ENCODE data around the gene OR7G2.

OR7G2 gene

GRCh38 chr19:9130965-9131364 lies 23.7 kb upstream of the OR7G2 start:
- no peaks in the 10 kb centered on the region for H3K79me1 ChIP-seq (ENCODE audit: low read depth, low read length)
- peaks cover 0 to 8% of the 10 kb centered on the region in 2 donors for H3K9me3 ChIP-seq (replicated peaks in 1 of 2; ENCODE audit: control insufficient read depth in 2 of 2, insufficient read depth in 1 of 2, low read depth in 1 of 2, low read length in 2 of 2)

GRCh38 chr19:9128171-9128570 lies 20.9 kb upstream of the OR7G2 start:
- no CpG with 5 or more reads among the region's 3 CpGs for WGBS, 2 donors (ENCODE audit: extremely low coverage in 2 of 2, insufficient read length in 2 of 2, insufficient replicate concordance in 1 of 2)
- H3K27me3 ChIP-seq (ENCODE audit: control insufficient read depth in 3 of 3, insufficient read depth in 3 of 3, low read depth in 1 of 3, low read length in 3 of 3): no peaks in the 10 kb centered on the region
- H3K14ac ChIP-seq (ENCODE audit: low read length): no peak overlapping the region
- no peaks in the 10 kb centered on the region for H3K36me3 ChIP-seq (replicated peaks in 1 of 2; ENCODE audit: control insufficient read depth in 2 of 2, insufficient read depth in 2 of 2, low read length in 2 of 2)
- no peak overlapping the region for H4K91ac ChIP-seq (ENCODE audit: low read depth, low read length, poor library complexity)
- H3K4ac ChIP-seq (ENCODE audit: low read length): no peak overlapping the region
- no peak for DNase-seq (ENCODE audit: low spot score)
- H3K9me3 ChIP-seq (replicated peaks in 1 of 2; ENCODE audit: control insufficient read depth in 2 of 2, insufficient read depth in 1 of 2, low read depth in 1 of 2, low read length in 2 of 2): peaks cover 0 to 9% of the 10 kb centered on the region in 2 donors
- no peak overlapping the region for H3K18ac ChIP-seq (ENCODE audit: low read length)
- no peak overlapping the region for H3K4me2 ChIP-seq (ENCODE audit: insufficient read depth, low read length, poor library complexity, severe bottlenecking)
- H2AFZ ChIP-seq (ENCODE audit: low read length): no peak overlapping the region
- H3K9ac ChIP-seq (ENCODE audit: low read depth, low read length, poor library complexity): no peak overlapping the region
- H2BK15ac ChIP-seq (ENCODE audit: low read length): no peak overlapping the region
- no peak overlapping the region for H3K4me3 ChIP-seq (ENCODE audit: low read length in 2 of 2)
- no peak overlapping the region for H2BK12ac ChIP-seq (ENCODE audit: low read length)
- H3K23ac ChIP-seq (ENCODE audit: low read depth, low read length, poor library complexity): no peak overlapping the region
- no peak overlapping the region for H2AK5ac ChIP-seq (ENCODE audit: low read depth, low read length)
- no peak overlapping the region for H2BK5ac ChIP-seq (ENCODE audit: low read length)
- H2BK120ac ChIP-seq (ENCODE audit: low read depth, low read length): no peak overlapping the region
- H3K79me1 ChIP-seq (ENCODE audit: low read depth, low read length): no peaks in the 10 kb centered on the region
- no peak overlapping the region for H3K27ac ChIP-seq (replicated peaks; ENCODE audit: low read length)
- H3K4me1 ChIP-seq (ENCODE audit: control insufficient read depth in 2 of 2, insufficient read depth in 1 of 2, low read depth in 1 of 2, low read length in 2 of 2): no peaks in the 10 kb centered on the region
- no peak overlapping the region for H4K8ac ChIP-seq (ENCODE audit: low read depth, low read length)

More at GRCh38 chr19:9130965-9131364, 23.7 kb upstream of the OR7G2 start:
- Histone ChIP-seq H3K4ac (ENCODE audit: low read length) (no peak overlapping the region), H3K27ac (replicated peaks; ENCODE audit: low read length) (no peak overlapping the region), H3K14ac (ENCODE audit: low read length) (no peak overlapping the region), H2AFZ (ENCODE audit: low read length) (no peak overlapping the region), H2AK5ac (ENCODE audit: low read depth, low read length) (no peak overlapping the region), H2BK5ac (ENCODE audit: low read length) (no peak overlapping the region), H4K8ac (ENCODE audit: low read depth, low read length) (no peak overlapping the region), H3K4me3 (ENCODE audit: low read length in 2 of 2) (no peak overlapping the region), H2BK120ac (ENCODE audit: low read depth, low read length) (no peak overlapping the region), H3K4me2 (ENCODE audit: insufficient read depth, low read length, poor library complexity, severe bottlenecking) (no peak overlapping the region), H3K27me3 (ENCODE audit: control insufficient read depth in 3 of 3, insufficient read depth in 3 of 3, low read depth in 1 of 3, low read length in 3 of 3) (no peaks in the 10 kb centered on the region), H2BK12ac (ENCODE audit: low read length) (no peak overlapping the region), H3K4me1 (ENCODE audit: control insufficient read depth in 2 of 2, insufficient read depth in 1 of 2, low read depth in 1 of 2, low read length in 2 of 2) (no peaks in the 10 kb centered on the region), H3K18ac (ENCODE audit: low read length) (no peak overlapping the region), H4K91ac (ENCODE audit: low read depth, low read length, poor library complexity) (no peak overlapping the region), H3K23ac (ENCODE audit: low read depth, low read length, poor library complexity) (no peak overlapping the region), H3K9ac (ENCODE audit: low read depth, low read length, poor library complexity) (no peak overlapping the region), H3K36me3 (replicated peaks in 1 of 2; ENCODE audit: control insufficient read depth in 2 of 2, insufficient read depth in 2 of 2, low read length in 2 of 2) (no peaks in the 10 kb centered on the region), H2BK15ac (ENCODE audit: low read length) (no peak overlapping the region)
- WGBS, 2 donors (ENCODE audit: extremely low coverage in 2 of 2, insufficient read length in 2 of 2, insufficient replicate concordance in 1 of 2): no CpG with 5 or more reads among the region's 1 CpG
- no peak for DNase-seq (ENCODE audit: low spot score)

DNA sequence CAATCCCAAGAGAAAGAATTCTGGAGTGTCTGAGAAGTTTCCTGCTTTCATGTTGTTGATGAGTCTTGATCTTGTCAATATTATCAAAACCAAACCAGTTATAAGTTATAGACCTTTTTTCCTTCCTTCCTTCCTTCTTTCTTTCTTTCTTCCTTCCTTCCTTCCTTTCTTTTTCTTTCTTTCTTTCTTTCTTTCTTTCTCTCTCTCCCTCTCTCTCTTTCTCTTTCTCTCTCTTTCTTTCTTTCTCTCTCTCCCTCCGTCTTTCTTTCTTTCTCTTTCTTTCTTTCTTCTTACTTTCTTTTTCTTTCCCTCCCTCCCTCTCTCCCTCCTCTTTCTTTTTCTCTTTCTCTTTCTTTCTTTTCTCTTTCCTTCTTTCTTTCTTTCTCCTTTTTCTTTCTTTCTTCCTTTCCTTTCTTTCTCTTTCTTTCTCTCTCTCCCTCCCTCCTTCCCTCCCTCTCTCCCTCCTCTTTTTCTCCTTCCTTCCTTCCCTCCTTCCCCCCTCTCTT lies 19.7 kb upstream of the OR7G2 start, which contains the start of gene OR7G3:
Gene OR7G3 (minus strand): TSS at position 51 of the 506 bp plus-strand sequence. CDS start 0 bp downstream, at position 51.
- Histone ChIP-seq H3K18ac (ENCODE audit: low read length) (no peak within 1 kb of the TSS), H2BK12ac (ENCODE audit: low read length) (no peak within 1 kb of the TSS), H4K91ac (ENCODE audit: low read depth, low read length, poor library complexity) (no peak within 1 kb of the TSS), H3K4me2 (ENCODE audit: insufficient read depth, low read length, poor library complexity, severe bottlenecking) (no peak within 1 kb of the TSS), H3K23ac (ENCODE audit: low read depth, low read length, poor library complexity) (no peak within 1 kb of the TSS), H4K8ac (ENCODE audit: low read depth, low read length) (no peak within 1 kb of the TSS), H2BK120ac (ENCODE audit: low read depth, low read length) (no peak within 1 kb of the TSS), H3K27me3 (ENCODE audit: control insufficient read depth in 3 of 3, insufficient read depth in 3 of 3, low read depth in 1 of 3, low read length in 3 of 3) (no peaks in the 10 kb centered on the region), H3K4me3 (ENCODE audit: low read length in 2 of 2) (no peak within 1 kb of the TSS), H2BK5ac (ENCODE audit: low read length) (no peak within 1 kb of the TSS), H2BK15ac (ENCODE audit: low read length) (no peak within 1 kb of the TSS), H3K14ac (ENCODE audit: low read length) (no peak within 1 kb of the TSS), H3K27ac (replicated peaks; ENCODE audit: low read length) (no peak within 1 kb of the TSS), H2AFZ (ENCODE audit: low read length) (no peak within 1 kb of the TSS), H3K4ac (ENCODE audit: low read length) (no peak within 1 kb of the TSS), H3K79me1 (ENCODE audit: low read depth, low read length) (no peaks in the 10 kb centered on the region), H3K9ac (ENCODE audit: low read depth, low read length, poor library complexity) (no peak within 1 kb of the TSS), H2AK5ac (ENCODE audit: low read depth, low read length) (no peak within 1 kb of the TSS), H3K4me1 (ENCODE audit: control insufficient read depth in 2 of 2, insufficient read depth in 1 of 2, low read depth in 1 of 2, low read length in 2 of 2) (no peaks in the 10 kb centered on the region), H3K9me3 (replicated peaks in 1 of 2; ENCODE audit: control insufficient read depth in 2 of 2, insufficient read depth in 1 of 2, low read depth in 1 of 2, low read length in 2 of 2) (peaks cover 0 to 9% of the 10 kb centered on the region in 2 donors), H3K36me3 (replicated peaks in 1 of 2; ENCODE audit: control insufficient read depth in 2 of 2, insufficient read depth in 2 of 2, low read length in 2 of 2) (no peaks in the 10 kb centered on the region)
- no CpG with 5 or more reads among the region's 1 CpG for WGBS, 2 donors (ENCODE audit: extremely low coverage in 2 of 2, insufficient read length in 2 of 2, insufficient replicate concordance in 1 of 2)
- no peak for DNase-seq (ENCODE audit: low spot score)

- Histone ChIP-seq H3K9ac (ENCODE audit: low read depth, low read length, poor library complexity) (no peak overlapping the region), H3K23ac (ENCODE audit: low read depth, low read length, poor library complexity) (no peak overlapping the region), H2BK15ac (ENCODE audit: low read length) (no peak overlapping the region), H3K18ac (ENCODE audit: low read length) (no peak overlapping the region), H4K91ac (ENCODE audit: low read depth, low read length, poor library complexity) (no peak overlapping the region), H2BK120ac (ENCODE audit: low read depth, low read length) (no peak overlapping the region), H3K79me1 (ENCODE audit: low read depth, low read length) (no peaks in the 10 kb centered on the region), H3K4ac (ENCODE audit: low read length) (no peak overlapping the region), H3K4me3 (ENCODE audit: low read length in 2 of 2) (no peak overlapping the region), H2AFZ (ENCODE audit: low read length) (no peak overlapping the region), H2BK12ac (ENCODE audit: low read length) (no peak overlapping the region), H3K14ac (ENCODE audit: low read length) (no peak overlapping the region), H3K36me3 (replicated peaks in 1 of 2; ENCODE audit: control insufficient read depth in 2 of 2, insufficient read depth in 2 of 2, low read length in 2 of 2) (no peaks in the 10 kb centered on the region), H4K8ac (ENCODE audit: low read depth, low read length) (no peak overlapping the region), H2AK5ac (ENCODE audit: low read depth, low read length) (no peak overlapping the region), H3K27me3 (ENCODE audit: control insufficient read depth in 3 of 3, insufficient read depth in 3 of 3, low read depth in 1 of 3, low read length in 3 of 3) (peaks cover 0 to 7% (median 0%) of the 10 kb centered on the region in 3 experiments), H3K9me3 (replicated peaks in 1 of 2; ENCODE audit: control insufficient read depth in 2 of 2, insufficient read depth in 1 of 2, low read depth in 1 of 2, low read length in 2 of 2) (peaks cover 0 to 6% of the 10 kb centered on the region in 2 donors), H2BK5ac (ENCODE audit: low read length) (no peak overlapping the region), H3K4me2 (ENCODE audit: insufficient read depth, low read length, poor library complexity, severe bottlenecking) (no peak overlapping the region), H3K27ac (replicated peaks; ENCODE audit: low read length) (no peak overlapping the region), H3K4me1 (ENCODE audit: control insufficient read depth in 2 of 2, insufficient read depth in 1 of 2, low read depth in 1 of 2, low read length in 2 of 2) (no peaks in the 10 kb centered on the region)
- DNase-seq (ENCODE audit: low spot score): no peak
- WGBS, 2 donors (ENCODE audit: extremely low coverage in 2 of 2, insufficient read length in 2 of 2, insufficient replicate concordance in 1 of 2): no CpG with 5 or more reads among the region's 5 CpGs
These were observed 9.3 kb upstream of the OR7G2 start for GRCh38 chr19:9116547-9116946.
